Renal cortex interstitium (tissue), 15 donors: ENCODE measurements around the gene EIPR1. TPM values are rescaled to one million over a fixed set of nuclear protein-coding genes. Genes with fewer than 3 reads are reported as not detected.
A peak's percentile ranks its signal among the peaks of the same experiment; 100 is the strongest.

Source experiments
- DNase-seq, 11 donors: peaks; one replicate each; pipeline ENCODE4 v3.0.0-alpha.2; 2013; ENCODE audit warnings: low read depth in 9 of 11, low spot score in 4 of 11; ENCODE audit errors: extremely low read depth in 1 of 11
- long read RNA-seq, 16 experiments: transcript quantifications; one replicate each; lab custom pipeline, GENCODE V29; 2026
- polyA plus RNA-seq, 3 donors: library from polyadenylated mRNA; unstranded; fragments of 120-200 nt; gene quantifications; one replicate each; pipeline ENCODE4 v1.2.1, GENCODE V29; 2013; ENCODE audit not compliant: insufficient read length in 3 of 3

The EIPR1 gene
- 10 to 100 TPM; 20.9 to 27.1 (median 26.0) TPM for polyA plus RNA-seq
- long read RNA-seq, donor 1, transcript EIPR1-201 (9 exons, 1,766 nt): major isoform, 8 of 8 reads
- long read RNA-seq, donor 1, partial matches to known transcripts: 0 of 8 reads
- long read RNA-seq, donor 1, other reads (novel, unspliced or antisense): 0 of 8 reads
- long read RNA-seq, donor 2, partial matches to known transcripts: 0 of 2 reads
- long read RNA-seq, donor 2, other reads (novel, unspliced or antisense): 0 of 2 reads
- long read RNA-seq, donor 3, transcript EIPR1-201 (9 exons, 1,766 nt): major isoform, 9 of 9 reads
- long read RNA-seq, donor 3, partial matches to known transcripts: 0 of 9 reads
- long read RNA-seq, donor 3, other reads (novel, unspliced or antisense): 0 of 9 reads
- long read RNA-seq, donor 4, transcript EIPR1-201 (9 exons, 1,766 nt): major isoform, 7 of 8 reads
- long read RNA-seq, donor 4, partial matches to known transcripts: 0 of 8 reads
- long read RNA-seq, donor 4, other reads (novel, unspliced or antisense): 0 of 8 reads
- long read RNA-seq, donor 5: 0 reads
- long read RNA-seq, donor 6, transcript EIPR1-201 (9 exons, 1,766 nt): major isoform, 5 of 5 reads
- long read RNA-seq, donor 6, partial matches to known transcripts: 0 of 5 reads
- long read RNA-seq, donor 6, other reads (novel, unspliced or antisense): 0 of 5 reads
- long read RNA-seq, donor 7, transcript EIPR1-201 (9 exons, 1,766 nt): major isoform, 5 of 5 reads
- long read RNA-seq, donor 7, partial matches to known transcripts: 0 of 5 reads
- long read RNA-seq, donor 7, other reads (novel, unspliced or antisense): 0 of 5 reads
- long read RNA-seq, donor 8, transcript EIPR1-201 (9 exons, 1,766 nt): major isoform, 16 of 16 reads
- long read RNA-seq, donor 8, partial matches to known transcripts: 0 of 16 reads
- long read RNA-seq, donor 8, other reads (novel, unspliced or antisense): 0 of 16 reads
- long read RNA-seq, donor 9, partial matches to known transcripts: 0 of 2 reads
- long read RNA-seq, donor 9, other reads (novel, unspliced or antisense): 0 of 2 reads
- long read RNA-seq, donor 10, transcript EIPR1-201 (9 exons, 1,766 nt): major isoform, 8 of 8 reads
- long read RNA-seq, donor 10, partial matches to known transcripts: 0 of 8 reads
- long read RNA-seq, donor 10, other reads (novel, unspliced or antisense): 0 of 8 reads
- long read RNA-seq, donor 11, partial matches to known transcripts: 0 of 4 reads
- long read RNA-seq, donor 11, other reads (novel, unspliced or antisense): 0 of 4 reads
- long read RNA-seq, donor 12, partial matches to known transcripts: 0 of 2 reads
- long read RNA-seq, donor 12, other reads (novel, unspliced or antisense): 0 of 2 reads
- long read RNA-seq, donor 13, transcript EIPR1-201 (9 exons, 1,766 nt): major isoform, 10 of 11 reads
- long read RNA-seq, donor 13, partial matches to known transcripts: 0 of 11 reads
- long read RNA-seq, donor 13, other reads (novel, unspliced or antisense): 0 of 11 reads
- long read RNA-seq, donor 14, transcript EIPR1-201 (9 exons, 1,766 nt): major isoform, 11 of 12 reads
- long read RNA-seq, donor 14, partial matches to known transcripts: 0 of 12 reads
- long read RNA-seq, donor 14, other reads (novel, unspliced or antisense): 0 of 12 reads
- long read RNA-seq, donor 15, transcript EIPR1-201 (9 exons, 1,766 nt): major isoform, 6 of 8 reads
- long read RNA-seq, donor 15, partial matches to known transcripts: 0 of 8 reads
- long read RNA-seq, donor 15, other reads (novel, unspliced or antisense): 0 of 8 reads
- long read RNA-seq, donor 16, transcript EIPR1-201 (9 exons, 1,766 nt): major isoform, 18 of 22 reads
- long read RNA-seq, donor 16, partial matches to known transcripts: 0 of 22 reads
- long read RNA-seq, donor 16, other reads (novel, unspliced or antisense): 0 of 22 reads

GRCh38 chr2:3377612-3378432, at the start of gene EIPR1:
EIPR1 (minus strand) TSS chr2:3377818; CDS start chr2:3377689, 129 bp downstream.
- DNase-seq: peak; percentile 89 to 98 (median 96)

GRCh38 chr2:3427272-3427671, 49.7 kb upstream of the EIPR1 start:
- no peak for DNase-seq

- DNase-seq: no peak
These were observed 49.0 kb upstream of the EIPR1 start for GRCh38 chr2:3426615-3427014.

DNA sequence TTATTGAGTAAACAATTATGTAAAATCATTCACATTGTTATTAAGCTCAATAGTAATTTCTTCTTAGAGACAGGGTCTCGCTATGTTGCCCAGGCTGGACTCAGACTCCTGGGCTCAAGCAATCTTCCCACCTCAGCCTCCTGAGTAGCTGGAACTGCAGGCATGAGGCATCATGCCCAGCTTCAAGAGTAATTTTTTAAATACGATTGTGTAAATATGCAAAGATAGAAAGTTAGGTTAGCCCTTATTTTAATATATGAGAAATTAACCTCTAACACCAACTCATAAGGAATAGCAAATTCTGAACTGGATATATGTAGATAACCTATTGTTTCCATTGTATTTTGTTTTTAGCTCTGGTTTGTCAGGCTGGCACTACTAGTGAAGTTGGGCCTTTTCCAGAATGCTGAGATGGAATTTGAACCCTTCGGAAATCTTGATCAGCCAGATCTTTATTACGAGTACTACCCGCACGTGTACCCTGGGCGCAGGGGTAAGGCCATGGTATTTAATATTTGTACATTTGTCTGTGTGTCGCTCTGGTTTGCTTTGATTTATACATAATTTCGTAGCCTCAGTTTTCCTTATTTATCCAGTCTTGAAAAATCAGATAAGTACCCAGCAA, 46.7 kb upstream of the EIPR1 start:
- DNase-seq: no peak

DNA sequence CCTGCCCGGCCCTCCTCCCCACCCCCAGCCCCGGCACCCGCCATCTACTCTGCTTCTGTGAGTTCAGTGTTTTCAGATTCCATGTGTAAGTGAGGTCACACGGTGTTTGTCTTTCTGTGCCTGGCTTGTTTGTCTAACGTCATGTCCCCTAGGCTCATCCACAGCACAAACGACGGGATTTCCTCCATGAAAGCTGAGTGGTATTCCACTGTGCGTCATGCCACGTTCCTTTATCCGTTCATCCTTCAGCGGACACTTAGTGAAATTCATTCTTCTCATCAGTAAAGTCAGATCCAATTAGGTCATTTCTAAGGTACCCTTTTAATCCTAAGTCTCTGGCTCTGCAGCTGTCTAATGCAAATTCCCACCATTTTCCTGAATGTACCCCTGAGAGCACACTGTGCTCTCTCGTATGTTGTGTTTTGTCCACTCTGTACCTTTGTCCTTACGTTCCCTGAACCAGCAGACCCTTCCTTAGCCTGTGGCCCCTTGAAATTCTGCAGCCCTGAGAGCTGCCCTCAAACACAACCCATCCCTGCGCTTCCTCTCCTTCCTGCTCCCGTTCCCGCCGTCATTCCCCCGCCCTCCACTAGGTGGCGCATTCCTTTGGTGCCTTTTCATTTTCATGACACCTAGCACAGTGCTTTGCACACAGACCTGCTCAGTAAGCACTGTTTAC, 46.0 kb upstream of the EIPR1 start:
- no peak for DNase-seq

DNA sequence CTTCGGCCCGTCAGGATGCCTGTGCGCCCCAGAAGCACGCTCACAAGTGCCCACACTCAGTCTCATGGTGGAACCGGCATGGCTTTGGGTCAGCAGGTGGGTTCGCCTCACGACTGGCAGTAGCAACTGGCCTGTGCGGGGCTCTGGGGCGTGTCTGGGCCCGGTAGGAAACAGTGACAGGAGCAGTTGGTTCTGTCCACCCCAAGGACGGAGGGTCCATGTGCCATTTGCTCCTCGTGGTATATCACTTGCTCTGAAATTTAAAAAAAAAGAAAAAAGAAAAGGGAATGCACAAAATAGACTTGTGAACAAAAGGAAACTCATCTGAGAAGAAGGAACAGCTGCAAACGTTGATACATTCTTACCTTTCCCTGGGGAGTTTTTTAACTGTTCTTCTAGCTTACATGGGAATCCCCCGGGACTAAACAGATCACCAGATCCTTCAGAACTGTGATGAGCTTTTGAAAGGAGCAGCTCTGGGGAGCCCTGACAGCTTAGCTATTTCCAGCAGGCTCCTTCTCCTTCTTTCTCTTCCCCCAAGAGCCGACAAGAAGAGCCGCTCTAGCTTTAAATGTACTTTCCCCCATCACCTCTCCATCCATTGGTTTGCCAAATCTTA, 44.7 kb upstream of the EIPR1 start:
- DNase-seq: no peak

GRCh38 chr2:3421580-3421979, 44.0 kb upstream of the EIPR1 start:
- no peak for DNase-seq

DNA sequence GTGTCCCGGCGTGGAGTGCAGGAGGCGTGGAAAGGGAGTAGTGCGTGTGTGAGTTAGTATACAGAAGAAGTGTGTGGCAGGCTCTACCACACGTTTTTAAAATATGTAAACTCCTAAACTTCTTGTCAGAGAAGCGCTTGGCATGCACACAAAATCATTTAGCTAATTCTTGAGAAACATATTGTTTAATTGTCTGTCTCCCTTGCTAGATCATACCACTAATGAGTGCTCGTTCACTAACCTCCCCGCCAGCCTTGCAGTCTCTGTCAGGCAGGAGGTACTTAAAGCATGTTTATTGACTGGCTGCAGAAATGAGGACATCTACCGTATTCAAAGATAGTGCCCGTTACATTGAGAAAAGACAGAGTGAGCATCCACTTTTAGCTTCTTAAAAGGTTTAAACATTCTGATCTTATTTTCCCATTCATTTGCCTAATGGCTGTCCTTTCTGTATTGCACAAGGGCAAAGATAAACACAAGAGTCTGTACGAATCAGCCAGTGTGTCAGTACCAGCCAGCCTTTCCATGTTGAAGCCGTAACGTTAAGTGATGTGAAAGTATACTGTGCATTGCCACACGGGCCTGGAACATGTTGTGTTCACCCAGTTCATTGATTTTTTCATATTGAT, 43.3 kb upstream of the EIPR1 start:
- DNase-seq: no peak

GRCh38 chr2:3420076-3420768, 42.6 kb upstream of the EIPR1 start:
- no peak for DNase-seq

DNA sequence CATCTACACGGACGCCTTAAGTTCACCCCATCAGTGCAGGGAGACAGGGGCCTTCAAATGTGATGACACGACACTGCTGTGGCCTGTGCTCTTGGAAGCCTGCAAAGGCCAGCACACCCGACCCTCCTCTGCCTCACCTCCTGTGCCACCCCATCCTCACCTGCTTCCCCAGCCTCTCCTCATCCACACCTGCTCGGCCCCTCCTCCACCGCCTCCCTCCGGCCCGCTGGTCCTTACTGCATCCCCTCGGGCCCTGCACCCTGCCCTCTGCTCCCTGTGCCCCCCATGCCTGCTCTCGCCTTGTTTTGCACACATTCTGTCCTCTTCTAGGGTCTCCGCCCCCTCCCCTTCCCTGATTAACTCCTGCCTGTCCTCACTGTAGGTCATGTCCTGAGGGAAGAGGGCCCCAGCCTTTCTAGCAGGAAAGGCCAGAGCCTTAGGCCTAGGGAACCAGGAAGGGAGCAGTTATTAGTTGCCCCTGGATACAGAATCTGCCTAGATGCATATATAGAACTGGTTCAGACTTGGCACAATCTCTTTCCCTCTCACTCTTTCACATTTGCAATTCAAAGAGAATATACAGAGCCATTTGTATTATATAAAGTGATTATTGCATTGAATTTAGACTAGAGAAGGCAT, 41.3 kb upstream of the EIPR1 start:
- no peak for DNase-seq

- no peak for DNase-seq
These were observed 36.7 kb upstream of the EIPR1 start for GRCh38 chr2:3414133-3414860.

- no peak for DNase-seq
These were observed 36.1 kb upstream of the EIPR1 start for GRCh38 chr2:3413697-3414096.

DNA sequence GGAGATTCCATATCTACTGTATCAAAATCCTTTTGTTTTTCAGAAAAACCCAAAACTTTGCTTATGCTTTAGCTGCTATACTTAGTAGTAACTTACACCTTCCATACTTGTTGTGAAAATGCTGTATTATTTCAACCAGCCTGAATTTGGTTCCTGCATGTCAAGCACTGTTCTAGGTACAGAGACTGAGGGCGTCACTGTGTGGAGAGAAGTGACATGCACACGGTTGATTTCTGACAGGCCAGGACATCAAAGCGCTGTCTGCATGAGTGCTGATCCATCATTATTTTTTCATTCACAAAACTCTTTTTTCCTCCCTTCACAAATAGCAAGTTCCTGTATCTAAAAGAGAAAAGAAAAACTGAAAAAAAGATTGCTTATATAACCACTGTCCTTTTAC, 33.5 kb upstream of the EIPR1 start:
- no peak for DNase-seq
